ENCODE measurements around the gene TSPYL2.

- no peak for TF ChIP-seq POLR2A (IDR thresholded peaks at IDR 0.05)
- no peak for TF ChIP-seq CTCF (IDR thresholded peaks at IDR 0.05)
These were observed 33.7 kb upstream of the TSPYL2 start, which contains the start of gene GPR173 for GRCh38 chrX:53048169-53049126.

Data from prostate gland (tissue), 2 donors.